Activated T-cell treated with anti-CD3 and anti-CD28 coated beads, Interleukin-2, amount 50 U/mL, for 24 hours (primary cell): ENCODE data around the gene IL15RA.
A peak's percentile ranks its signal among the peaks of the same experiment; 100 is the strongest.

Experiments
- DNase-seq: peaks from one replicate; pipeline ENCODE4 v3.0.0-alpha.2; 2020
- H3K27ac Mint-ChIP-seq: 2 replicates; pipeline ENCODE4 v1.8.0; 2020; ENCODE audit warnings: mild to moderate bottlenecking, mixed read lengths
- H3K27me3 Mint-ChIP-seq: 2 replicates; pipeline ENCODE4 v1.8.0; 2020; ENCODE audit warnings: mixed read lengths
- H3K36me3 Mint-ChIP-seq: 2 replicates; pipeline ENCODE4 v1.8.0; 2020; ENCODE audit warnings: low read depth, mixed read lengths
- H3K4me1 Mint-ChIP-seq: 2 replicates; pipeline ENCODE4 v1.8.0; 2020; ENCODE audit warnings: low read depth, mixed read lengths
- H3K4me3 Mint-ChIP-seq: 2 replicates; pipeline ENCODE4 v1.8.0; 2020; ENCODE audit warnings: mild to moderate bottlenecking, moderate library complexity, mixed read lengths
- H3K9me3 Mint-ChIP-seq: 2 replicates; pipeline ENCODE4 v1.8.0; 2020; ENCODE audit warnings: mixed read lengths

Gene IL15RA

DNA sequence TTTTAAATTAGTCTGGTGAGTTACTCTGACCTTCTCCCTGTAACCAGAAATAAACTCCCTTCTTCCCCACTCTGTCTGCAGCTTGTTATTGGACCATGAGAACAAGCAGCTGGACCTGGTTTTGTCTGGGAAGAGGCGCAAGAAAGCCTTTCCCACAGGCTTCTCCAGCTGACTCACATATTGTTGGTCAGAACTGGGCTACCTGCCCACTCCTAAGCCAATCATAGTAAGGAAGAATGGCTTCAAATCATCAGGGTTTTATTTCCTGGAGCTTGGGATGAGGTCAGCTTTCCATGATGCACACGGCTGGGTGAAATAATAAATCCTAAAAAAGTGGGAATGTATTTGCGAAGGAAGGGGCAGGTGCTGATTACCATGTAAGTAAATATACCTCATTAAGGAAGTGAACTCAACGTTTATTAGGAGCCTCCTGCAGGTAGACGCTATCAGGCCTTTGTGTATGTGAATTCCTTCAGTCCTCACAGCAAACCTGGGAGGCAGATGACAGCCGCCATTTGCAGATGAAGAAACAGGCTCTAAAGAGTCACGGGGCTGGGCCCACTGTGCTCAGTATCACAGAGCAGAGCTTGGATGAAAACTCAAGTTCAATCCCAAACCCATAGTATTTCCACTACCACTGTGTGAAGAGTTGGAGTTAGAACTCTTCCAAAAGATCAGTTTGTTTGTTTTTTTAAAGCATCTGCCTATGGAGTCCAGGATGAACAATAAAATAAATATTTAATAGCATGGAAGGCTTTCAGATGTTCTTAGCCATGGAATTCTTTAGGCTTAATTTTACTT is 32.8 kb downstream of the IL15RA start:
- Mint-ChIP-seq H3K36me3 (peaks cover 4% of the 10 kb centered on the region), H3K27ac (no peak overlapping the region), H3K27me3 (no peaks in the 10 kb centered on the region), H3K9me3 (no peaks in the 10 kb centered on the region), H3K4me1 (peaks cover 10% of the 10 kb centered on the region), H3K4me3 (no peak overlapping the region)
- no peak for DNase-seq

DNA sequence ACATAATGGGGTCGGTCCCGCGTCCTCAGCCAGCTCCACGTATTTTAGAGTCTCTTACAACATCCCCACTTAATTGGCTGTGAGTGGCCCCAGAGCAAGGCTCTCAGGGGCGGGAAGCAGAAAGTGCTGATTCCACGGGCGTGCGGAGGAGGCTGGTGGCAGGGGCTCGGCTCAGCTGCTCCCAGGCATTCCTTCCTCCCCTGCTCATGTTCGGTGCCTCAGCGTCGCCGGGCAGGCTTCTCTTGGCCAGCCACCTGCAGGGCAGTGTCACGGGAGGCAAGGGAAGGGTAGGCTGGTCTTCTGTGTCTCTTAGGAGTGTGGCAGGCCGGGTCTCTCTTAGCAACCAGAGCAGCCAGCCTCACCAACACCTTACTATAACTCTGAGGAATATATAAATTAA is 33.8 kb downstream of the IL15RA start:
- peaks cover 10% of the 10 kb centered on the region for H3K4me1 Mint-ChIP-seq
- no peak overlapping the region for H3K27ac Mint-ChIP-seq
- peaks cover 4% of the 10 kb centered on the region for H3K36me3 Mint-ChIP-seq
- no peak for DNase-seq
- H3K9me3 Mint-ChIP-seq = no peaks in the 10 kb centered on the region
- H3K27me3 Mint-ChIP-seq = no peaks in the 10 kb centered on the region
- H3K4me3 Mint-ChIP-seq = no peak overlapping the region

DNA sequence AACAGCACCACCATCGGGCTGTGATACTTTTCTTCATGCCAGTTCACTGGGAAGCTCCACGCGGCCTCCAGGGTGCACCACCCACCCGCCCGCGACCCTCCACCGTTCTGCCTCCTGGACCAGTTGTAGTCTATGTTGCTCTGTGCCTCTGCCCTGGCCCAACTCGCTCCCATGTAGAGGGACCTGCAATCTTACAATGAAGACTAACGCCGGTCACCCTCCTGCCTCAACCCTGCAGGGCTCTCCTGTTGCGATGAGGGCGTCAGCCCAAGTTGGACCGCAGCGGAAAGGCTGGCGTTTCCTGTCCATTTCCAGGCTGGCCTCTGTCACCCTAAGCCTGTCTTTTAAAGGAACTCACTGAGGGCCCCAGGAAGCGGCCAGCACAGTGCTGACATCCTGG is 34.9 kb downstream of the IL15RA start:
- DNase-seq = no peak

DNA sequence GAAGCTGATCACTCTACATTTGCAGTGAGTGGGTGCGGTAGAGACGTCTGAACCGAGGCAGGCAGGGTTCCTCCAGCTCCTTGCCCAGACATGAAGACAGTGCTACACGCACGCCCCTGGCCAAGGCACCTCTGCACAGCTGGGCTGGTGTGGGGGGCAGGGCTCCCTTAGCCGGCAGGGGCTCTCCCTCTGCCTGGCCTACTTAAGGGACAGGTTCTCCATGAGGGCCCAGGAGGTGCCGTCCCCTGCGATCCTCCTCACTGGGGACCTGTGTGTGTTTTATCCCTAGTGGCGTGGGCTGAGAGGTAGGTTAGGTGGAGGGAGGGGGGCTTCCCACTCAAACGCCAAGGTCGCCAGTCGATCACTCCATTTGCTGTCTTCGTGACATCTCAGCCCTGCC is 35.3 kb downstream of the IL15RA start:
- Mint-ChIP-seq H3K27me3 (no peaks in the 10 kb centered on the region), H3K4me1 (peaks cover 10% of the 10 kb centered on the region), H3K9me3 (no peaks in the 10 kb centered on the region), H3K4me3 (no peak overlapping the region), H3K36me3 (peaks cover 17% of the 10 kb centered on the region), H3K27ac (no peak overlapping the region)
- DNase-seq = no peak

More for the DNA sequence above, 34.9 kb downstream of the IL15RA start:
- no peak overlapping the region for H3K27ac Mint-ChIP-seq
- peaks cover 14% of the 10 kb centered on the region for H3K36me3 Mint-ChIP-seq
- no peak overlapping the region for H3K4me3 Mint-ChIP-seq
- no peaks in the 10 kb centered on the region for H3K27me3 Mint-ChIP-seq
- H3K4me1 Mint-ChIP-seq = peaks cover 10% of the 10 kb centered on the region
- no peaks in the 10 kb centered on the region for H3K9me3 Mint-ChIP-seq

GRCh38 chr10:5941579-5941978 is 35.8 kb downstream of the IL15RA start:
- no peaks in the 10 kb centered on the region for H3K27me3 Mint-ChIP-seq
- DNase-seq = no peak
- H3K9me3 Mint-ChIP-seq = no peaks in the 10 kb centered on the region
- no peak overlapping the region for H3K4me3 Mint-ChIP-seq
- no peak overlapping the region for H3K27ac Mint-ChIP-seq
- peaks cover 21% of the 10 kb centered on the region for H3K36me3 Mint-ChIP-seq
- H3K4me1 Mint-ChIP-seq = peaks cover 10% of the 10 kb centered on the region

- no peak overlapping the region for H3K4me3 Mint-ChIP-seq
- no peak for DNase-seq
- H3K4me1 Mint-ChIP-seq = peaks cover 6% of the 10 kb centered on the region
- H3K36me3 Mint-ChIP-seq = peaks cover 26% of the 10 kb centered on the region
- H3K27me3 Mint-ChIP-seq = no peaks in the 10 kb centered on the region
- H3K9me3 Mint-ChIP-seq = no peaks in the 10 kb centered on the region
- no peak overlapping the region for H3K27ac Mint-ChIP-seq
These were observed 36.5 kb downstream of the IL15RA start for GRCh38 chr10:5940807-5941218.

- peak overlapping the region; percentile 4 for H3K27ac Mint-ChIP-seq
- H3K4me1 Mint-ChIP-seq = no peaks in the 10 kb centered on the region
- no peak for DNase-seq
- H3K9me3 Mint-ChIP-seq = no peaks in the 10 kb centered on the region
- H3K36me3 Mint-ChIP-seq = peaks cover 45% of the 10 kb centered on the region
- H3K27me3 Mint-ChIP-seq = no peaks in the 10 kb centered on the region
- H3K4me3 Mint-ChIP-seq = no peak overlapping the region
These were observed 39.1 kb downstream of the IL15RA start for GRCh38 chr10:5938291-5938690.

DNA sequence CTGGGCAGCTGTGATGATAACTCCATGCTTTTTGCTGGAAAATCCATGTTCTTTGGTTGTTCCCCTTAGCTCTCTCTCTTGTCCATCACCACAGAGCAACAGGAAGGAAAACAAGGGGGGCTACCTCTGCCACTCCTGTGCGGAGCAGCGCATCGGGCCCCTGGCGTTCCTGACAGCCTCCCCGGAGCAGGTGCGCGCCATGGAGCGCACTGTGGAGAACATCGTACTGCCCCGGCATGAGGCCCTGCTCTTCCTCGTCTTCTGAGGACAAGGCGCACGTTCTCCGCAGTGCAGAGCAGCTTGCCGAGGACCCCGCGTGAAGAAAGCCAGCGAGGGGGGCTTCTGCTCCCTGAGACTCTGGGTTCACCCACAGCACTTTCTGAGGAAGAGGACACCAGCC is 40.3 kb downstream of the IL15RA start:
- H3K27me3 Mint-ChIP-seq = no peaks in the 10 kb centered on the region
- no peak overlapping the region for H3K4me3 Mint-ChIP-seq
- no peaks in the 10 kb centered on the region for H3K4me1 Mint-ChIP-seq
- peaks cover 57% of the 10 kb centered on the region for H3K36me3 Mint-ChIP-seq
- no peak overlapping the region for H3K27ac Mint-ChIP-seq
- no peaks in the 10 kb centered on the region for H3K9me3 Mint-ChIP-seq
- no peak for DNase-seq

GRCh38 chr10:5935628-5936027 is 41.7 kb downstream of the IL15RA start:
- no peak for DNase-seq
- H3K27ac Mint-ChIP-seq = no peak overlapping the region
- H3K9me3 Mint-ChIP-seq = no peaks in the 10 kb centered on the region
- H3K36me3 Mint-ChIP-seq = peaks cover 69% of the 10 kb centered on the region
- no peak overlapping the region for H3K4me3 Mint-ChIP-seq
- H3K27me3 Mint-ChIP-seq = no peaks in the 10 kb centered on the region
- no peaks in the 10 kb centered on the region for H3K4me1 Mint-ChIP-seq

DNA sequence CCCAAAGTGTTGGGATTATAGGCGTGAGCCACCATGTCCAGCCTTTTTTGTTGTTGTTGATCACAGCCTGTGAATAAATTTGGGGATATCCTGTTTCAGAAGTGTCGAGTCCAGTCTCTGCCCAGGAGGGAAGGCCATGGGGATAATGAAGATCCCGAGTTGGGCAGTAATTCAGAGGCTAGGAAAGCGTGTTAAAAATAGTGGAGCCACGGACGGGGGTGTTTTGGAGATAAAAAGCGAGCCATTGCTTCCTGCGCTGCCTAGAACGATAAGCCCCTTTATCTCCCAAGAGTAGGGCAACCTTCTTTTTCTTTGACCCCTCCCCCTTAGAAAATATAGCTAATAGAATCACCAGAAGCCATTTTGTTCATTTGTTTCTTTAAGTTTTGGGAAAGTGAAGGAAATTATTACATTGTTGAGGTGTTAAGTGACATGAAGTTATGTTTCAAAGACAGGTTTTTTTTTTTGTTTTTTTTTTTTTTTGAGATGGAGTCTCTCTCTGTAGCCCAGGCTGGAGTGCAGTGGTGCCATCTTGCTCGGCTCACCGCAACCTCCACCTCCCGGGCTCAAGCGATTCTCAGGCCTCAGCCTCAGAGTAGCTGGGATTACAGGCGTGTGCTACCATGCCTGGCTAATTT is 43.3 kb downstream of the IL15RA start:
- Mint-ChIP-seq H3K4me3 (no peak overlapping the region), H3K27ac (no peak overlapping the region), H3K27me3 (no peaks in the 10 kb centered on the region), H3K36me3 (peaks cover 85% of the 10 kb centered on the region), H3K4me1 (no peaks in the 10 kb centered on the region), H3K9me3 (no peaks in the 10 kb centered on the region)
- DNase-seq = no peak

- Mint-ChIP-seq H3K27ac (peak overlapping the region; percentile 18), H3K27me3 (no peaks in the 10 kb centered on the region), H3K9me3 (no peaks in the 10 kb centered on the region), H3K36me3 (peaks cover 85% of the 10 kb centered on the region), H3K4me3 (no peak overlapping the region), H3K4me1 (no peaks in the 10 kb centered on the region)
- no peak for DNase-seq
These were observed 45.0 kb downstream of the IL15RA start for GRCh38 chr10:5932345-5932744.

- Mint-ChIP-seq H3K9me3 (no peaks in the 10 kb centered on the region), H3K4me3 (no peak overlapping the region), H3K27me3 (no peaks in the 10 kb centered on the region), H3K36me3 (peaks cover 88% of the 10 kb centered on the region), H3K27ac (no peak overlapping the region), H3K4me1 (no peaks in the 10 kb centered on the region)
- DNase-seq = no peak
These were observed 47.1 kb downstream of the IL15RA start for GRCh38 chr10:5930272-5930671.

DNA sequence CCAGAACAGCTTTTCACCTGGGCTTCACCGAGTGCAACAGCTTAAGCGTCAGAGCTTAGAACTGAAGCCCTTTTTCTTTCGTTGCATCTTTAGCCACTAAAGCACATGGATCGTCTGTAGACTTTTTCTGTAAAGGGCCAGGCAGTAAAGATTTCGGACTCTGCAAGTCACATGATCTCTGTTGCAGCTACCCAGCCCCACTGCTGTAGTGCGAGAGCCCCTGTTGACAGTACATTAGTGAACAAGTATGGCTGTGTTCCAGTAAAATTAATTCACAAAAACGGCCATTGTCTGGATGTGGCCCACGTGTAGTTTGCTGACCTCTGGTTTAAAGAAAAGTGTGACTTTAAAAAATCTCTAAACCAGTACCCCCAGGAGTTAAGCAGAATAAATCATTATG is 47.9 kb downstream of the IL15RA start:
- H3K4me1 Mint-ChIP-seq = no peaks in the 10 kb centered on the region
- DNase-seq = no peak
- H3K9me3 Mint-ChIP-seq = no peaks in the 10 kb centered on the region
- H3K4me3 Mint-ChIP-seq = no peak overlapping the region
- H3K36me3 Mint-ChIP-seq = peaks cover 92% of the 10 kb centered on the region
- H3K27ac Mint-ChIP-seq = no peak overlapping the region
- H3K27me3 Mint-ChIP-seq = no peaks in the 10 kb centered on the region

DNA sequence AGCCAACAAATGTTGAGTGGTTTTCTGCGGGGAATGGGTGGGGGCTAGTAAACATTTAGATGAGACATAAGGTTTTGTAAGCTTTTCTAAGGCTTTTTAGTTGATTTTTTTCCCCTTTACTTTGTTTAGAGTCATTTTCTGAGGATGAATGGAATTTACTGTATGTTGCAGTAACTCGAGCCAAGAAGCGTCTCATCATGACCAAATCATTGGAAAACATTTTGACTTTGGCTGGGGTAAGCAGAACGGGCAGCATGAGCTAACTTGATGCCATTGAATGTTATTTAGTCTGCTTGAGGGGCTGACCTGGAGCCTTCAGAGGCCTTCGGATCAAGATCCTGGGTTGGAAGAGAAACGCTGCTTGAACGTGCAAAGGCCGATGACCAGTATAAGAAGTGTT is 50.0 kb downstream of the IL15RA start:
- no peak for DNase-seq
- H3K4me3 Mint-ChIP-seq = no peak overlapping the region
- H3K9me3 Mint-ChIP-seq = no peaks in the 10 kb centered on the region
- no peaks in the 10 kb centered on the region for H3K4me1 Mint-ChIP-seq
- no peak overlapping the region for H3K27ac Mint-ChIP-seq
- peaks cover 94% of the 10 kb centered on the region for H3K36me3 Mint-ChIP-seq
- H3K27me3 Mint-ChIP-seq = no peaks in the 10 kb centered on the region

- Mint-ChIP-seq H3K36me3 (peaks cover 97% of the 10 kb centered on the region), H3K4me1 (peaks cover 3% of the 10 kb centered on the region), H3K27ac (no peak overlapping the region), H3K4me3 (no peak overlapping the region), H3K27me3 (no peaks in the 10 kb centered on the region), H3K9me3 (no peaks in the 10 kb centered on the region)
- no peak for DNase-seq
These were observed 52.5 kb downstream of the IL15RA start for GRCh38 chr10:5924889-5925288.
